Astrocyte of the hippocampus (primary cell): ENCODE data around the gene PFAS.

Experiments
- DNase-seq: peaks from one replicate; pipeline ENCODE4 v3.0.0; 2011; ENCODE audit warnings: low read depth, low spot score

Gene PFAS

GRCh38 chr17:8310601-8311123 is 61.6 kb downstream of the PFAS start:
- DNase-seq: no peak

- no peak for DNase-seq
Measured at GRCh38 chr17:8311131-8311790, 62.2 kb downstream of the PFAS start.

DNA sequence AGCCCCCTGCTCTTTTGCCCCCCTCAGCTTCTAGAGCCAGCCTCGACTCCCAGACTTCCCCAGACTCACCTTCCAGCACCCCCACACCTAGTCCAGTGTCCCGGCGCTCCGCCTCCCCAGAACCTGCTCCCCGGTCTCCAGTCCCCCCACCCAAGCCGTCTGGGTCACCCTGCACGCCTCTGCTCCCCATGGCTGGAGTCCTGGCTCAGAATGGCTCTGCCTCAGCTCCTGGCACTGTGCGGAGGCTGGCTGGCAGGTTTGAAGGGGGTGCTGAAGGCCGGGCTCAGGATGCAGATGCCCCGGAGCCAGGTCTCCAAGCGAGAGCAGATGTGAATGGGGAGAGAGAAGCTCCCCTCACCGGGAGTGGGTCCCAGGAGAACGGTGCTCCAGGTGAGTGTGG is 63.2 kb downstream of the PFAS start:
- no peak for DNase-seq

- no peak for DNase-seq
Measured at GRCh38 chr17:8312726-8313600, 63.9 kb downstream of the PFAS start.

DNA sequence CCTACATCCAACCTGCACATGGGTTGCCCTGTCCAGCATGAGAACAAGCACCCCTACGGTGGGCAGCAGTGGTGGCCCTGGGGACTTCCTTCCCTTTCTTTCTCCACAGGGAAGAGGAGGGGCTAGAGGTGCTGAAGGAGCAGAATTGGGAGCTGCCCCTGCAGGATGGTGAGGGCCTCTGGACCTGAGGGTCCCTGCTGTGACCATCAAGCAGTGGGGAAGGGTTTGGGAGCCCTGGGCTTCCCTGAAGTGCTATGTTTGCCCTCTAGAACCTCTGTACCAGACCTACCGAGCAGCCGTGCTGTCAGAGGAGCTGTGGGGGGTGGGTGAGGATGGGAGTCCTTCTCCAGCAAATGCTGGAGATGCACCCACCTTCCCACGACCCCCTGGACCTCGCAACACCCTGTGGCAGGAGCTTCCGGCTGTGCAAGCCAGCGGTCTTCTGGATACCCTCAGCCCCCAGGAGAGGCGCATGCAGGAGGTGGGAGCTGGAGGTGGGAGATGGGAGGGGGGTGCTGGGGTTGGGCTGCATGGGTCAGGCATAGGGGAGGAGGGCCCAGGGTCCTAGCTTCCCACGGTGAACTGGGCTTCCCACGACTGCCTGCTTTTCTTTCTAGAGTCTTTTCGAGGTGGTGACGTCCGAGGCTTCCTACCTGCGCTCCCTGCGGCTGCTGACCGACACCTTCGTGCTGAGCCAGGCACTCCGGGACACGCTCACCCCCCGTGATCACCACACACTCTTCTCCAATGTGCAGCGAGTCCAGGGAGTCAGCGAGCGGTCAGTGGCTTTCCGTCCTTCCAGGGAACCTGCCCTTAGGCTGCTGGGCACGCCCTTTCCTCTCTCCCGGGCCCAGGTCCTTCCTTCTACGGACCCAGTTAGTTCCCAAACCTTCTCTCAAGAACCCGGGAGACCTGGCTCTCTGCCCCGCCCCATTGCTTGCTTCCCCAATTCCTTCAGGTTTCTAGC is 66.0 kb downstream of the PFAS start:
- no peak for DNase-seq

GRCh38 chr17:8315764-8316217 is 66.7 kb downstream of the PFAS start:
- DNase-seq: no peak

GRCh38 chr17:8318010-8318935 is 69.2 kb downstream of the PFAS start:
- no peak for DNase-seq
